Stomach smooth muscle (tissue), 2 donors: ENCODE measurements around the gene SREBF2.

Source experiments
- H3K27ac ChIP-seq: one replicate; pipeline ENCODE4 v1.7.0; 2013; ENCODE audit warnings: mild to moderate bottlenecking, low read length, inconsistent platforms
- H3K27me3 ChIP-seq, 2 donors: one replicate each; pipeline ENCODE4 v1.7.0; 2013; ENCODE audit warnings: low read length in 2 of 2; ENCODE audit not compliant: insufficient read depth in 2 of 2, control insufficient read depth in 1 of 2
- H3K36me3 ChIP-seq, 2 donors: one replicate each; pipeline ENCODE4 v1.7.0; 2013; ENCODE audit warnings: low read length in 2 of 2; ENCODE audit not compliant: control insufficient read depth in 2 of 2, insufficient read depth in 2 of 2
- H3K4me1 ChIP-seq: one replicate; pipeline ENCODE4 v1.7.0; 2013; ENCODE audit warnings: low read length; ENCODE audit not compliant: control insufficient read depth, insufficient read depth
- H3K4me3 ChIP-seq, 2 donors: one replicate each; pipeline ENCODE4 v1.7.0; 2013; ENCODE audit warnings: low read length in 2 of 2
- H3K9ac ChIP-seq, 2 donors: one replicate each; pipeline ENCODE4 v1.7.0; 2013; ENCODE audit warnings: low read length in 2 of 2, mild to moderate bottlenecking in 1 of 2
- H3K9me3 ChIP-seq, 2 donors: one replicate each; pipeline ENCODE4 v1.7.0; 2013; ENCODE audit warnings: low read length in 2 of 2; ENCODE audit not compliant: control insufficient read depth in 2 of 2
- donor health status: healthy.
- donor health status: Pancreatic carcinoma.

SREBF2 gene

DNA sequence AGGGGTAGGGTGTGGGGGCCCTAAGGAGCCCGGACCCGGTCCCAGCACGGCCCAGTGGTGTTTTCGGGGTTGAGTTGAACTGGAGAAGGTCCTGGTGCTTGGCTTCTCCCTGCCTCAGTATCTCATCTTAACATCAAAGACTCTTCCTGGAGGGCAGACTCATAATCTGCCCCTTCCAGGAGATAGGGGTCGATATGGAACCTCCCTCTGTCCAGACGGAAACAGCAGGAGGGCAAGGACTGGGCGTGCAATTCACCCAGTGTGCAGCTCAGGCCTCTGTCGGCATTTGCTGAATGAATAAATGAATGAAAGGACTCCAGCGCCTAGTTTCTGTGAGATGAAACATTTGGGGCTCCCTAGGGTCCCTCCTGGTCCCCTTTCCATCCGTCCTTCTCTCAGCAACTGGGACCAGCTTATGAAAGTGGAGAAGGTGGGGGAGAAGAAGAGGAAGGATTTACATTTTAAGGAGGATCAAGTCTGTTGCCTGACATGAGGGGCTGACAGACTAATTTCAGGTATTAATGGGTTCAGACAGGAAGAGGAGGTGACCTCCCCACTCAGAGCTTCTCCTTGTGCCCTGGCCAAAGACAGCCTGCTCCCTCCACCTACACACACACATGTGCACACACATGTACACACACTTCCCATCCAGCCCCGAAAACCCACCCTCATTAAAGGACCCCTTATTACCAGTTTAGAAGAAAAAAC, 83.0 kb downstream of the SREBF2 start:
- Histone ChIP-seq H3K4me1 (peaks cover 28% of the 10 kb centered on the region), H3K9ac (no peak overlapping the region), H3K9me3 (no peaks in the 10 kb centered on the region), H3K4me3 (no peak overlapping the region), H3K27me3 (peaks cover 54 to 71% of the 10 kb centered on the region in 2 donors), H3K36me3 (no peaks in the 10 kb centered on the region), H3K27ac (no peak overlapping the region)

GRCh38 chr22:41916745-41917358, 83.9 kb downstream of the SREBF2 start:
- Histone ChIP-seq H3K4me1 (peaks cover 22% of the 10 kb centered on the region), H3K27me3 (peaks cover 47 to 65% of the 10 kb centered on the region in 2 donors), H3K36me3 (no peaks in the 10 kb centered on the region), H3K9me3 (no peaks in the 10 kb centered on the region), H3K27ac (no peak overlapping the region), H3K4me3 (no peak overlapping the region), H3K9ac (no peak overlapping the region)

- H3K27me3 ChIP-seq, result peaks cover 42 to 59% of the 10 kb centered on the region in 2 donors
Observed at GRCh38 chr22:41917375-41917902, 84.5 kb downstream of the SREBF2 start.

DNA sequence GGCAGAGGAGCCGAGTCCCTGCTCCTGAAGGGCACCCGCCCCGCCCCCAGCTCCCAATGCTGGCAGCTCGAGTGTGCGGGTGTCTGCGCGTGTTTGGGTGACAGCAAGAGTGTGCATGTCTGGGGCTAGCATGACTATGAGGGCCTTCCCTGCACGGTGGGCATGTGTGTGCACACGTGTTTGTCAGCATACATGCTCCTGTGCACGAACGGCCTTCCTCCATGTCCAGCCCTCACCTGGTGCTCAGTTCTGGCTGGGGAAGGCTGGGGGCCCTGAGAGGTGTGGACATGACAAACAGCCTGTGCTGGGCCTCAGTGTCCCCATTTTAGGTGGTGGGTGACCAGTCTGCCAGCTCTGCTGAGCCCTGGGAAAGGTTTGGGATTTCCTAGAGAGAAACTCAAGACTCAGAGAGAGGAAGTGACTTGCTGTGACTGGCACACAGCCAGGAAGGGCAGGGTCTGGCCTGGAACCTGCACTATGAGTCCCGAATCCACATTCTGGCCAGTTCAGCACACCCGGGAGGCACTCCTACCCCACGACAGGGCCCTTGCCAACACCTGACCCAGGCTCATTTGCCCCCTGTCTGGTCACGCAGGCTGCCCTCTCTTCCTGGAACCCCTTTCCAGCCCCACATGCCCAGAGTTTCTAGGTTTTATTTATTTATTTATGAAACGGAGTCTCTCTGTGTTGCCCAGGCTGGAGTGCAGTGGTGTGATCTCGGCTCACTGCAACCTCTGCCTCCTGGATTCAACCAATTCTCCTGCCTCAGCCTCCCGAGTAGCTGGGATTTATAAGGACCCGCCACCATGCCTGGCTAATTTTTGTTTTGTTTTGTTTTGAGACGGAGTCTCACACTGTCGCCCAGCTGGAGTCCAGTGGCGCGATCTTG, 85.2 kb downstream of the SREBF2 start:
- Histone ChIP-seq H3K4me1 (peaks cover 22% of the 10 kb centered on the region), H3K9ac (no peak overlapping the region), H3K36me3 (no peaks in the 10 kb centered on the region), H3K27ac (no peak overlapping the region), H3K9me3 (no peaks in the 10 kb centered on the region), H3K4me3 (no peak overlapping the region), H3K27me3 (peaks cover 34 to 52% of the 10 kb centered on the region in 2 donors)

More at GRCh38 chr22:41917375-41917902, 84.5 kb downstream of the SREBF2 start:
- H3K27ac ChIP-seq, result no peak overlapping the region
- H3K4me1 ChIP-seq, result peaks cover 22% of the 10 kb centered on the region
- no peak overlapping the region for H3K9ac ChIP-seq
- no peaks in the 10 kb centered on the region for H3K36me3 ChIP-seq
- H3K4me3 ChIP-seq, result no peak overlapping the region
- H3K9me3 ChIP-seq, result no peaks in the 10 kb centered on the region

GRCh38 chr22:41919357-41920224, 86.7 kb downstream of the SREBF2 start:
- Histone ChIP-seq H3K9ac (no peak overlapping the region), H3K27ac (no peak overlapping the region), H3K4me1 (peaks cover 16% of the 10 kb centered on the region), H3K9me3 (no peaks in the 10 kb centered on the region), H3K27me3 (peaks cover 29 to 42% of the 10 kb centered on the region in 2 donors), H3K36me3 (no peaks in the 10 kb centered on the region), H3K4me3 (peak overlapping the region; percentile 66 to 73)

GRCh38 chr22:41920271-41920976, 87.5 kb downstream of the SREBF2 start:
- Histone ChIP-seq H3K27ac (no peak overlapping the region), H3K4me3 (peak overlapping the region; percentile 22 to 66), H3K9ac (no peak overlapping the region)

GRCh38 chr22:41922328-41922727, 89.4 kb downstream of the SREBF2 start:
- no peak overlapping the region for H3K27ac ChIP-seq

More at GRCh38 chr22:41920271-41920976, 87.5 kb downstream of the SREBF2 start:
- Histone ChIP-seq H3K4me1 (peaks cover 10% of the 10 kb centered on the region), H3K36me3 (no peaks in the 10 kb centered on the region), H3K27me3 (peaks cover 30 to 39% of the 10 kb centered on the region in 2 donors), H3K9me3 (no peaks in the 10 kb centered on the region)

GRCh38 chr22:41922940-41923594, 90.2 kb downstream of the SREBF2 start:
- no peak overlapping the region for H3K9ac ChIP-seq
- H3K4me1 ChIP-seq, result peaks cover 14% of the 10 kb centered on the region
- H3K27me3 ChIP-seq, result peaks cover 19 to 28% of the 10 kb centered on the region in 2 donors
- H3K9me3 ChIP-seq, result no peaks in the 10 kb centered on the region
- no peak overlapping the region for H3K4me3 ChIP-seq
- no peaks in the 10 kb centered on the region for H3K36me3 ChIP-seq
- no peak overlapping the region for H3K27ac ChIP-seq

More at GRCh38 chr22:41922328-41922727, 89.4 kb downstream of the SREBF2 start:
- Histone ChIP-seq H3K9ac (no peak overlapping the region), H3K9me3 (no peaks in the 10 kb centered on the region), H3K4me3 (no peak overlapping the region), H3K36me3 (no peaks in the 10 kb centered on the region), H3K27me3 (peaks cover 23 to 34% of the 10 kb centered on the region in 2 donors), H3K4me1 (peaks cover 14% of the 10 kb centered on the region)

GRCh38 chr22:41923595-41924276, 90.8 kb downstream of the SREBF2 start:
- H3K27me3 ChIP-seq, result peaks cover 16 to 28% of the 10 kb centered on the region in 2 donors
- H3K27ac ChIP-seq, result no peak overlapping the region
- H3K4me1 ChIP-seq, result peaks cover 14% of the 10 kb centered on the region
- H3K4me3 ChIP-seq, result no peak overlapping the region
- H3K9ac ChIP-seq, result no peak overlapping the region
- H3K9me3 ChIP-seq, result no peaks in the 10 kb centered on the region
- no peaks in the 10 kb centered on the region for H3K36me3 ChIP-seq
